GM19328 (cell line): Measurements from ENCODE around the gene OXNAD1.

Experiments
- ATAC-seq: cut with Tn5 transposase; IDR thresholded peaks from one replicate; pipeline ENCODE4 v1.9.1; 2021; ENCODE audit warnings: mild to moderate bottlenecking, moderate library complexity; ENCODE audit not compliant: unreplicated experiment

The OXNAD1 gene, protein sequence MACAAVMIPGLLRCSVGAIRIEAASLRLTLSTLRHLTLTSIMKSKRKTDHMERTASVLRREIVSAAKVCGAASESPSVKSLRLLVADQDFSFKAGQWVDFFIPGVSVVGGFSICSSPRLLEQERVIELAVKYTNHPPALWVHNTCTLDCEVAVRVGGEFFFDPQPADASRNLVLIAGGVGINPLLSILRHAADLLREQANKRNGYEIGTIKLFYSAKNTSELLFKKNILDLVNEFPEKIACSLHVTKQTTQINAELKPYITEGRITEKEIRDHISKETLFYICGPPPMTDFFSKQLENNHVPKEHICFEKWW

DNA sequence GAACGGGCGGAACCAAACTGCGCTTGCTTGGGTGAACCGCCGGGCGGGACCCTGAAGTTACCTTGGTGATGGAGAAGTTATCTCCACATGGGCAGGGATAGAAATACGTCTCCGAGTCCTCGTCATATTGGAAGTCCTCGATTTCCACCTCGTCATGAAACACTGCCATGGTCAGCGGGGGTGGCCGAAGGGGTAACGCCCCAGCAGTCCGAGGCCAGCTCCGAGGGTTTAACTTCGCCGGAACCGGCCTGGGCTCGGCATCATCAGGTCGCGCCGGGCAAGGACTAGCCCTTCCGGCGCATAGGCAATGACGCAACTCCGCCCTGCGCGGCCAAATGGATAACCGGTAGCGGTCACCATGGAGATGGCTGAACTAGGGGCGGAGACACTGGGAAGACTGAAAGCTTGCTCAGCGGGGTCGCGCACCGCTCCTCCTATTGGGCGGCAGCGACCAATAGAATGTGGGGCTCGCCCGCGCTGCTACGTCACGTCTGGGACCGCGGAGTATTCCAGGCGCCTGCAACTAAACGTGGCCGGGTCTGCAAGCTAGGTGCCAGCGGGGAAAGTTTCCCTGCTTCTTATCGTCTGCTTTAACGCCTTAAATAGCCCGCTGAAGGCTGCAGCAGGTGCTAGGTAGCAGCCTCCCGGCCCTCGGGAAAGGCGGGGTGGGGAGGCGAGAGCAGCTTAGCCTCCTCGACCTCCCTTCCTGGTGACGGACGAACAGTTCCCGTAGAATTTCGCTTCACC, at the start of gene OXNAD1, which contains the start of gene DPH3:
OXNAD1 (plus strand) TSS at position 505 of the 747 bp plus-strand sequence. CDS start 5,741 bp downstream, outside the sequence.
DPH3 (minus strand) TSS at position 236 of the 747 bp plus-strand sequence; CDS start at position 169, 67 bp downstream.
- peak; percentile 99 for ATAC-seq

GRCh38 chr3:16216373-16216935, 48.6 kb upstream of the OXNAD1 start:
- no peak for ATAC-seq

DNA sequence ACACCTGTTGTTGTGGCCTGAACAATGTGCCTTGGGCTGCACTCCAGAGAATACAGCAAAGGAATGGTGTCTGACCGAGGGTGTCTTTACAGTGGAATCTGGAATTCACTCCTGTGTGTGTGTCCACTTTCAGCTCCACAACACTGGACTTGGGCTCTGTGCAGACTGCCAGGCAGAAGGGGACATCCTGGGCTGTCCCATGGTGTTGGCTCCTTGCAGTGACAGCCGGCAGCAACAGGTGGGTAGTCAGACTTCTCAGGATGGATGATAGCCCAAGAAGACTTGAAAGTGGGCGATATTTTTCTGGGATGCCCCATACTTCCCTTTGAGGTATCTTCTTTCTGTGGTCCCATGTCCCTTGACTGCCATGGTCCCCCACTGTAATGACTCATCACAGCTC, 45.2 kb upstream of the OXNAD1 start:
- ATAC-seq, result no peak

GRCh38 chr3:16221990-16222389, 43.0 kb upstream of the OXNAD1 start:
- ATAC-seq, result no peak

GRCh38 chr3:16222547-16222946, 42.5 kb upstream of the OXNAD1 start:
- ATAC-seq, result no peak

DNA sequence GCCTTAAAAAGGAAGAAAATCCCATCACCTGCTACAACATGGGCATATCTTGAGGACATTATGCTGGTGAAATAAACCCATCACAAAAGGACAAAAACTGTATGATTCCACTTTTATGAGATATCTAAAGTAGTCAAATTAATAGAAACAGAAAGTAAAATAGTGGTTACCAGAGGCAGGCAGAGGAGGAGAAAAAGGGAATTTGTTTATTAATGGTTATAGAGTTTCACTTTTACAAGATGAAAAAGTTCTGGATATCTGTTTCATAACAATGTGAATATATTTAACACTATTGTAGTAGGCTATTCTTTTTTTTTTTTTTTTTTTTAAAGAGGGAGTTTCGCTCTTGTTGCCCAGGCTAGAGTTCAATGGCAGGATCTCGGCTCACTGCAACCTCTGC, 40.7 kb upstream of the OXNAD1 start:
- no peak for ATAC-seq

- ATAC-seq, result no peak
These were observed 37.4 kb upstream of the OXNAD1 start for GRCh38 chr3:16227566-16227965.

DNA sequence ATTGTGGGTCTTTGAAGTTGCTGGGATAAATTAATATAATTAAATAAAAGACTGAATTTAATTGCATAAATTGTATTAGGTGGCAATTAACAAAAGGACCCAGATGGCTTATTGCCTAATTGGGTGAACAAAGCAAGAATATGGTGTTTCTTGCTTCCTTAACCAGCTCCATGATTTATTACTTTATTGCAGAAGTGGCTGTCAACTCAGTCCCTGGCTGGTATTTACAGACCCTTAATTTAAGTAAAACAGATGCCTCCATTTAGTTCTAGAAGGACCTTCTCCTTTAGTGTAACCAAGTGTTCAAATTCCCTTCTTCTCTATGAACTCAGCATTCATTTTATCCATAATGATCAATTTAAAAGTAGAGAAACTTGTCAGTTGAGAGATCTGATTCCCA, 35.3 kb upstream of the OXNAD1 start:
- ATAC-seq, result no peak

DNA sequence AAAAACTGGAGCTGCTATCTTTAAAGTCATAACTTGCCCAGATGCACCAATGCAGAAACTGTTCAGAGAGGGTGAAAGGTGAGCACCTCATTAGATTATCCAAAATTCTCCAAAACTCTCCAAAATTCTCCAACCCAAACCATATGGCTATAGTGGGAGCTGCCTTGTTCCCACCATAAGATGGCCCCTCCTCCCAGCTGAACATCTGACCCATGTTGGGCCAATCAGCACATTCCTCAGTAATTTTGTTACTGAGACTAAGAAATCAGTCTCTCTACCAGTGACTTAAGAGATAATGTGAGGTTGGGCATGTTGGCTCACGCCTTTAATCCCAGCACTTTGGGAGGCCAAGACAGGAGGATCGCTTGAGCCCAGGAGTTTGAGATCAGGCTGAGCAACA, 33.0 kb upstream of the OXNAD1 start:
- ATAC-seq, result no peak

DNA sequence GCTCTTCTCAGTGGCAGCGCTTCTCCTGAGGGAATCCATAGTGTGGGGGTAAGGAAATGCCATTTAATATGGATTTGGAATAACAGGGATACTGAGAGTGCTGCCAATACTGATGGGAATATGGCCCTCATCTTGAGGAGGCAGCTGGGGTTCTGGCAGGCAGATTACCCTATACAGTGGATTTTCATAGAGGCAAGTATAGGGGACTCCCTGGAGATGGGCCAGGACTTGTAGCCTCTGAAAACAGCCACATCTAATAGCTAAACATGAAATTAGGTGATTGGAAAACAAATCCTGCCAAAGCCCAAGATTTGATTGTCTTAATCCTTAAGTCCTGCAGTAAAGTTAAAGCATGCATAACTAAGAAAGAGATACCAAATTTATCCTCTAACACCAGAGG, 31.2 kb upstream of the OXNAD1 start:
- no peak for ATAC-seq

- no peak for ATAC-seq
These were observed 30.7 kb upstream of the OXNAD1 start for GRCh38 chr3:16234281-16234680.

- no peak for ATAC-seq
These were observed 28.9 kb upstream of the OXNAD1 start for GRCh38 chr3:16236030-16236639.

DNA sequence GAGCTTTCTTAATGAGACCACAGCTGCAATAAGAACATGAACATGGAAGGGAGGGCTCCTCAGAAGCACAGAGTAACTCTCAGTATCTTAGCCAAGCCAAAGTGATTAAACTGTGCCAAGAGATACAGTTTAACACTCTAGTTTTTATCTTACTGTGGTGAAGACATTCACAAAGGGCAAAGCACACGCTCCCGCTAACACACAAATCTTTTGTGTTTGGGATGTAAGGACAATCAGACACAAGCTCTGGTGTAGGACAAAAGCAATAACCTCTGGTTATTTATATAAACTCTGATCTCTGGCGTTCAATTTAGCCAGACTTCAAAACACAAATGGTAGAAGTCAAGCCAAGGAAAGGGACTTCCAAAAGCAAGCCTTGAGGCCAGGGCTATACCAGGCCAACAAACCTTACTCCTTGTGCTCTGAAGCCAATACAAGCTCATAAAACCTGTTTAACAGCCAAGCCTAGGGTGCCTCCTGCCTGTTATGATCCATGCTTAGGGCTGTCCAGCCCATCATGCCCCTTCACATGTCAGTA, 28.1 kb upstream of the OXNAD1 start:
- no peak for ATAC-seq

DNA sequence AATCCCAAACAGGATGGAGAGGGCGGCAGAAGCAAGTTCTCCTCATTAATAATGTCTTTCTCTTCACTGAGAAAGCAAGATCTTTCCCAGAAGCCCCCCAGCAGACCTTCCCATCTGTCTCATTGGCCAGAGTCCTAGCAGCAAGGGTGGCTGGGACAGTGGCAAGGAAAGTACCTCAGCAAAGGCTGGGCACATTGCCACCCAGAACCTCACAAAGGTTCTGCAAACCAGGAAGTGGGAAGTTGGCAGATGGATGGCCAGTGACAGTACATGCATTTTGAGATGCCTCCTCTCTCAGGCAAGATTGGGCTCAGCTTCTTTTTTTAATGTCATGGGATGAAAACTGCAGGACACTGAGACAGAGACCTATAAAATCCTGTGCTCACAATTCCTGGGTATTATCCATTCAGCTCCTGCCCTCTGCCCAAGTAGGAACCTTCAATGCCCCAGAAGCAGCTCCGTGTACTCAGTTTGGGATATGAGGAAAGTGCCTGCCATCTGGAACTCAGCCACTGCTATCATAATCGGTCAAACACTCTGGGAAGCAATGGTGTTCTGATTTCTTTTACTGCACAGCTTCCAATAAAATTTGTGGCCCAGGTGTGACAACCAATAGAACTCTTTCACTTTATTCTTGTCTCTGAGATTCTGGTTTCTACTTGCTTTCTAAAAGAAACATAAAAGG, 25.8 kb upstream of the OXNAD1 start:
- no peak for ATAC-seq

GRCh38 chr3:16239780-16240179, 25.2 kb upstream of the OXNAD1 start:
- ATAC-seq, result no peak

- no peak for ATAC-seq
These were observed 24.6 kb upstream of the OXNAD1 start for GRCh38 chr3:16240229-16241023.

- no peak for ATAC-seq
These were observed 23.8 kb upstream of the OXNAD1 start for GRCh38 chr3:16241225-16241624.

- no peak for ATAC-seq
These were observed 22.8 kb upstream of the OXNAD1 start for GRCh38 chr3:16242177-16242576.

DNA sequence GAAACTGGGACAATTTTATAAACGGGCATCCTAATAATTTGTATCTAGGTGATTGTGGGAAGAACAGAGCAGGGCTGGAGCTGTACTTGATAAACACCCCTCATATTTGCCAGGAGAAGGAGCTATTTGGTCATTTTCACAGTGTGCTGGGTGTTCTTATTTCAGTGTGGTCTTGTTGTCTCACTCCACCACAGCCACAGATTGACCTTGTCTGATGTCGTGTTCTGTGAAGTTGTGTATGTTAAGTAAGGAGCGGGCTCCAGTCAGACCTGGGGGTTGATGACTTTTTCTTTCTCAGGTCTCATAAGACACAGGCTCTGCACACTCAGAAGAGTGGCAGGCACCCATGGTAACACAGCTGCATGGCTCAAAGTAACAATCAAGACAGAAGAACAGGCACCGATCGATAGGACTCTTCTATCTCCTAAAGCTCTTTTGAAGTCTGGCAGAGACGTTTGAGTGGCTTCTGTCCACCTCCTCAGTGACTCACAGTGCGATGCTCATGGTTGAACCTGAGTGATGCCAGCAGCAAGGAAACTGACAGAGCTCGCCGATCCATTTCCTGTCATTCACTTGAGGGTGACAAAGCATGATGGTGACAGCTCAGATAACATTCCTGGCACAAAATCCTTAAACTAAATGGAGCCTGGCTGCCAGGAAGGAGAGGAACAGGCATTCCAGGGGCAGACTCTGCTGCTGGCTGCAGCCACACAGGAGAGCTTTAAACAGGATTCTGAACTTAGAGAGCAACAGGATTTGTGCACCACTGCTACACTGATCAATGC, 21.1 kb upstream of the OXNAD1 start:
- ATAC-seq, result no peak
